Thyroid gland (tissue), 4 donors: ENCODE measurements around the gene PLAGL2.

Experiments
- CTCF ChIP-seq, 6 experiments: fragments of 200-600 bp in 3 of 6; fragments of 450-650 bp in 3 of 6; sonication (generic) in 3 of 6; IDR thresholded peaks; one replicate each; pipeline ENCODE4 v1.5.1; 2016 to 2019; ENCODE audit warnings: antibody characterized with exemption in 6 of 6, mild to moderate bottlenecking in 2 of 6, inconsistent platforms in 1 of 6, moderate library complexity in 1 of 6
- POLR2A ChIP-seq, 2 donors: fragments of 450-650 bp; IDR thresholded peaks; one replicate each; pipeline ENCODE4 v1.6.1; 2017; ENCODE audit warnings: antibody characterized with exemption in 2 of 2, mild to moderate bottlenecking in 2 of 2, moderate library complexity in 1 of 2

- TF ChIP-seq CTCF (IDR thresholded peaks at IDR 0.05) (no peak), POLR2A (IDR thresholded peaks at IDR 0.05) (no peak)
Measured at GRCh38 chr20:32179515-32179914, 28.0 kb downstream of the PLAGL2 start.
